Measurements from ENCODE around the gene GLCE.

GLCE gene

GRCh38 chr15:69225355-69226022 is 65.1 kb downstream of the GLCE start:
- CTCF ChIA-PET = interaction anchor here (0.8 to 7.9 kb wide), 10 partner anchors 14 to 199 kb away, joined by 3 to 142 read pairs (median 6); no protein-coding TSS in a partner anchor
- POLR2A ChIA-PET = no interaction called here
- H3K4me3 ChIP-seq (ENCODE audit: low read depth, low read length) = no peak overlapping the region
- no peak for TF ChIP-seq CTCF (IDR thresholded peaks at IDR 0.05; ENCODE audit: insufficient read depth, low read length, missing control alignments)
- peak; percentile 10 for DNase-seq (ENCODE audit: low read depth, low spot score)

- TF ChIP-seq CTCF (IDR thresholded peaks at IDR 0.05; ENCODE audit: insufficient read depth, low read length, missing control alignments) = no peak
- CTCF ChIA-PET = interaction anchor here (0.8 to 7.9 kb wide), 10 partner anchors 10 to 200 kb away, joined by 3 to 142 read pairs (median 6); no protein-coding TSS in a partner anchor
- no peak overlapping the region for H3K4me3 ChIP-seq (ENCODE audit: low read depth, low read length)
- POLR2A ChIA-PET = no interaction called here
- DNase-seq (ENCODE audit: low read depth, low spot score) = no peak
These were observed 65.6 kb downstream of the GLCE start for GRCh38 chr15:69226023-69226355.

GRCh38 chr15:69232144-69232543 is 71.7 kb downstream of the GLCE start:
- no peak for TF ChIP-seq CTCF (IDR thresholded peaks at IDR 0.05; ENCODE audit: insufficient read depth, low read length, missing control alignments)
- H3K4me3 ChIP-seq (ENCODE audit: low read depth, low read length) = no peak overlapping the region
- CTCF ChIA-PET = interaction anchor here (1.2 to 1.9 kb wide), 2 partner anchors 10 to 12 kb away, joined by 3 to 10 read pairs; no protein-coding TSS in a partner anchor
- no peak for DNase-seq (ENCODE audit: low read depth, low spot score)
- POLR2A ChIA-PET = no interaction called here

- no peak for TF ChIP-seq CTCF (IDR thresholded peaks at IDR 0.05; ENCODE audit: insufficient read depth, low read length, missing control alignments)
- H3K4me3 ChIP-seq (ENCODE audit: low read depth, low read length) = no peak overlapping the region
- ChIA-PET POLR2A (no interaction called here), CTCF (interaction anchor here (1.0 to 1.9 kb wide), 4 partner anchors 9 to 175 kb away, joined by 3 to 10 read pairs (median 3); no protein-coding TSS in a partner anchor)
- DNase-seq (ENCODE audit: low read depth, low spot score) = no peak
These were observed 72.3 kb downstream of the GLCE start for GRCh38 chr15:69232765-69233164.

- no peak for TF ChIP-seq CTCF (IDR thresholded peaks at IDR 0.05; ENCODE audit: insufficient read depth, low read length, missing control alignments)
- ChIA-PET POLR2A (no interaction called here), CTCF (interaction anchor here (0.8 kb wide), 1 partner anchor 24 kb away, joined by 3 read pairs; no protein-coding TSS in a partner anchor)
- no peak for DNase-seq (ENCODE audit: low read depth, low spot score)
- no peak overlapping the region for H3K4me3 ChIP-seq (ENCODE audit: low read depth, low read length)
These were observed 74.2 kb downstream of the GLCE start for GRCh38 chr15:69234676-69235075.

- no peak for DNase-seq (ENCODE audit: low read depth, low spot score)
- ChIA-PET POLR2A (no interaction called here), CTCF (interaction anchor here (1.3 to 1.9 kb wide), 2 partner anchors 158 to 177 kb away, joined by 5 to 8 read pairs; no protein-coding TSS in a partner anchor)
- TF ChIP-seq CTCF (IDR thresholded peaks at IDR 0.05; ENCODE audit: insufficient read depth, low read length, missing control alignments) = no peak
- H3K4me3 ChIP-seq (ENCODE audit: low read depth, low read length) = no peak overlapping the region
These were observed 76.1 kb downstream of the GLCE start for GRCh38 chr15:69236505-69236904.

Data from AG04449 (cell line).